ENCODE measurements around the gene FAM120AOS.

DNA sequence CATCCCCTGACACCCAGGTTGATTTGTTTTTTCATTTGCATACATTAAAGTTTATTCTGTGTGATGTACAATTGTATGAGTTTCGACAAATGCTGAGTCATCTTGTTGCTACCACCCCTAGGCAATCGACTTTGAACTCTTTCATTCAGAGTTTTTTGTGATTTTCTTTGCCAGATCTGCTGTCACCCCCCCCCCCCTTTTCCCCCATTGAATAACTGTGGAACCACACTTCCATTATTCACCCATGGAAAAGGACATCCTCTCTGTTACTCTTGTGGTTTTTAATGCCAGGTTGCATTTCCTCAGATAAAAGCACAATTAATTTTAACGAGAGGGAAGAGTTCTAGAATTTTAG, 13.7 kb upstream of the FAM120AOS start:
- TF ChIP-seq, protein P1, sequence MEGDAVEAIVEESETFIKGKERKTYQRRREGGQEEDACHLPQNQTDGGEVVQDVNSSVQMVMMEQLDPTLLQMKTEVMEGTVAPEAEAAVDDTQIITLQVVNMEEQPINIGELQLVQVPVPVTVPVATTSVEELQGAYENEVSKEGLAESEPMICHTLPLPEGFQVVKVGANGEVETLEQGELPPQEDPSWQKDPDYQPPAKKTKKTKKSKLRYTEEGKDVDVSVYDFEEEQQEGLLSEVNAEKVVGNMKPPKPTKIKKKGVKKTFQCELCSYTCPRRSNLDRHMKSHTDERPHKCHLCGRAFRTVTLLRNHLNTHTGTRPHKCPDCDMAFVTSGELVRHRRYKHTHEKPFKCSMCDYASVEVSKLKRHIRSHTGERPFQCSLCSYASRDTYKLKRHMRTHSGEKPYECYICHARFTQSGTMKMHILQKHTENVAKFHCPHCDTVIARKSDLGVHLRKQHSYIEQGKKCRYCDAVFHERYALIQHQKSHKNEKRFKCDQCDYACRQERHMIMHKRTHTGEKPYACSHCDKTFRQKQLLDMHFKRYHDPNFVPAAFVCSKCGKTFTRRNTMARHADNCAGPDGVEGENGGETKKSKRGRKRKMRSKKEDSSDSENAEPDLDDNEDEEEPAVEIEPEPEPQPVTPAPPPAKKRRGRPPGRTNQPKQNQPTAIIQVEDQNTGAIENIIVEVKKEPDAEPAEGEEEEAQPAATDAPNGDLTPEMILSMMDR (IDR thresholded peaks at IDR 0.05; ENCODE audit: poor library complexity): no peak
- no peak for TF ChIP-seq EZH2 (IDR thresholded peaks at IDR 0.05; ENCODE audit: borderline replicate concordance)
